GM12875 (cell line): ENCODE measurements around the gene C2CD2.

Experiments used
- H3K4me3 ChIP-seq: one replicate; pipeline ENCODE4 v1.5.1; 2011; ENCODE audit warnings: low read depth, low read length, control low read depth
- CTCF ChIP-seq: IDR thresholded peaks from 2 replicates; pipeline ENCODE4 v1.5.1; 2011; ENCODE audit warnings: low read depth, mild to moderate bottlenecking, control low read depth, inconsistent platforms, low read length, moderate library complexity, borderline replicate concordance; ENCODE audit not compliant: insufficient read depth

The C2CD2 gene

GRCh38 chr21:41924368-41924754 is 29.5 kb downstream of the C2CD2 start:
- no peak for TF ChIP-seq CTCF

DNA sequence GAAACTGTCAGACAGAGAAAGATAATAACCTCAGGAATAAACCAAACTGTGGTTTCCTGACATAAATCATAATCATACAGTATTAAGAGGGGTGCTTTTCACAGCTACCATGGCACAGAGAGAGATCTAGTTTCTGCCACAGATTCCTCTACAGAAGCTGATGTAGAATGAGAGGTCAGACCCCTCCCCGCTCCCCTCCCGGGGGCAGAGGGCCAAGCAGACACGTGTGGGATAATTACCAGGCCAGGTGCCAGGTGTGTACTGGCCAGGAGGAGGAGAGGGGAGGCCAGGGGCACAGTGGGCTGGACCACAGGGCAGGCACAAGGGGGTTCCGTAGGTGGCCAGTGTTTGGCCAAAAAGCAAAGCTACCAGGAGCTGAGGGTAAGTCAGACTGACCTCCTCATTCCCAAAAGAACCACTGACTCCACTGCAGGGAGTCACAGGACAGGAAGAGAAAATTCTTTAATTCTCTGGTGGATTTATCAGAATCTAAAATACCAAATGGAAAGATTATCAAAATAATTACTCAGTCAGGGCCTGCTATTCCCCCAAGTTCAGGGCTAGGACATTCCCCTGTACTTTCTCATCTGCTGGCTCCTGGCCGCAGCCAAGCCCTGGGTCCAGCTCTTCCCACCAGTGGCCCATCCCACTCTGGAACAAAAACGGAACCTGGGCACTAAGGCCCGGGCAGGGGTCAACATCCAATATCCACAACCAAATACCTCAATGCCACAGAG is 30.0 kb downstream of the C2CD2 start:
- H3K4me3 ChIP-seq, result peak overlapping the region; percentile 36
- no peak for TF ChIP-seq CTCF

More at GRCh38 chr21:41924368-41924754, 29.5 kb downstream of the C2CD2 start:
- peak overlapping the region; percentile 36 for H3K4me3 ChIP-seq

DNA sequence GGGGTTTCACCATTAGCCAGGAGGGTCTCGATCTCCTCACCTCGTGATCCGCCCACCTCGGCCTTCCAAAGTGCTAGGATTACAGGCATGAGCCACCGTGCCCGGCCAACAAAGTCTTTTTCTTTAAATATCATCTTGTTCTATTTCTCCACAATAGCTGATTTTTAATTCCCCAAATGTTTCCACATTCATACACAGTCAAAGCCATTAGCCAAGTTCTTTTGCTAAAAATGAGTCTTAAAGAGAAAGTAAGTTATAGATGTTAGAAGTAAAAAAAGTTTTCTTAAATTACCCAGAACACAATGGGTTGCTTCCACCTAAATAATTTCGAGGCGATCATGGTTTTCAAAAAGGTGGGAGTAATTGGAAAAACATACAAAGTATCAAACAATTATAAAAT is 30.6 kb downstream of the C2CD2 start:
- no peak for TF ChIP-seq CTCF

GRCh38 chr21:41921021-41921420 is 32.8 kb downstream of the C2CD2 start:
- TF ChIP-seq CTCF, result no peak
- no peak overlapping the region for H3K4me3 ChIP-seq

More for the DNA sequence above, 30.6 kb downstream of the C2CD2 start:
- no peak overlapping the region for H3K4me3 ChIP-seq

DNA sequence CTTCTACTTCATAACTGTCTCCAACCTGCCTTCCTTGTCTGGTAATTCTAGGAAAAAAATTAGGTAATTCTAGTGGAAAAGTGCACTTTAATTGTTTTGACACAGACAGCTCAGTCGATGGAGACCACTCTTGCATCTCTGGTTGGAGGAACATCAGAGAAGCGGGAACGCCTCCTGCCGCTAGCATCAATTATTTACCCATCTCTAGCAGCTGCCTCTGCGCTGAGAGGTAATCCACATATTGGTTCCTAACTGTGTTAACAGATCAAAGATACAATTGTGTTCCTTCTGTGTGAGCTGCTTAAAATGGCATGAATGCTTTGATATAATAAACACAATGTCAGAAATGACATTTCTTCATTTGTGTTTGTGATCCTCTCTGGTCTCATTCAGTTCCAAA is 33.3 kb downstream of the C2CD2 start:
- TF ChIP-seq CTCF, result no peak
- H3K4me3 ChIP-seq, result no peak overlapping the region

DNA sequence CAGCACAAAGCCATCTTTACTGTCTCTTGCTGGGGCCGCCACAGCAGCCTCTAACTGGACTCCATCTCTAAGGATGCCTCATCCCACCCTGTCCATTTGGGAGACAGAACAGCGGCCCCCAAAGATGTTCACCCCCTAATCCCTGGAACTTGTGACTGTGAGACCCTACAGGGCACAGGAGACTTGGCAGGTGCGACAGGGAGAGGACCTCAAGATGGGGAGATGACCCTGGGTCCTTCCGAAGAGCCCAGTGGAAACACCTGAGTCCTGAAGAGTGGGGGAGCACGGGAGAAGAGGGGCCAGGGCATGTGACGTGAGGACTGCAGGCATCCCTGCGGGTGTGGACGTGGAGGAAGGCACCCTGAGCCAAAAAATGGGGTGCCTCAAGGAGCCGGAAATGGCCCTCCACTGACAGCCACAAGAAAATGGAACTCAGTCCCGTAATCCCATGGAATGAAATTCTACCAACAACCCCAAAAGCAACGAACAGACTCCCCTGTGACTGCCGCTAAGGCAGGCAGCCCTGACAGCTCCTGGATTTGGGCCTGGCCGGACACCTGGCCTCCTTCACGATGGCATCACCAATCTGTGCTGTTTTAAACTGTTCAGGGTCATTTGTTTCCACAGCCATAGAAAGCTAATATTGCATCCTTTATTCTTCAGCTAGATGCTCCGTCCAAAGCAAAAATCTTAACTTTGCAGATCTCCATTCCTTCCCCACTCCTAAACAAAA is 34.0 kb downstream of the C2CD2 start:
- TF ChIP-seq CTCF, result no peak

More for the DNA sequence above, 34.0 kb downstream of the C2CD2 start:
- H3K4me3 ChIP-seq, result no peak overlapping the region
